Glutamatergic neuron (in vitro differentiated cells): Measurements from ENCODE around the gene TGM2. TPM values are rescaled to one million over a fixed set of nuclear protein-coding genes. Genes with fewer than 3 reads are reported as not detected.
A peak's percentile ranks its signal among the peaks of the same experiment; 100 is the strongest.

Experiments used
- DNase-seq: peaks from one replicate; pipeline ENCODE4 v3.0.0; 2022
- H3K27ac Mint-ChIP-seq: one replicate; pipeline ENCODE4 v1.8.0; 2020; ENCODE audit warnings: mild to moderate bottlenecking, mixed read lengths, inconsistent platforms; ENCODE audit not compliant: unreplicated experiment
- H3K27me3 Mint-ChIP-seq: one replicate; pipeline ENCODE4 v1.8.0; 2020; ENCODE audit warnings: mild to moderate bottlenecking, moderate library complexity, mixed read lengths, inconsistent platforms; ENCODE audit not compliant: unreplicated experiment
- H3K36me3 Mint-ChIP-seq: one replicate; pipeline ENCODE4 v1.8.0; 2020; ENCODE audit warnings: mild to moderate bottlenecking, mixed read lengths, inconsistent platforms; ENCODE audit not compliant: unreplicated experiment
- H3K4me1 Mint-ChIP-seq: one replicate; pipeline ENCODE4 v1.8.0; 2020; ENCODE audit warnings: mild to moderate bottlenecking, low read depth, mixed read lengths, inconsistent platforms; ENCODE audit not compliant: unreplicated experiment
- H3K4me3 Mint-ChIP-seq: one replicate; pipeline ENCODE4 v1.8.0; 2020; ENCODE audit warnings: mild to moderate bottlenecking, mixed read lengths, inconsistent platforms; ENCODE audit not compliant: unreplicated experiment
- H3K9me3 Mint-ChIP-seq: one replicate; pipeline ENCODE4 v1.8.0; 2020; ENCODE audit warnings: mild to moderate bottlenecking, moderate library complexity, mixed read lengths, inconsistent platforms; ENCODE audit not compliant: unreplicated experiment
- CTCF ChIP-seq: fragments of 200-600 bp; sonication (generic); IDR thresholded peaks from one replicate; pipeline ENCODE4 v1.5.0; 2021; ENCODE audit not compliant: partially characterized antibody, unreplicated experiment
- total RNA-seq: library from RNA; stranded (reverse); fragmentation: NEBNext Ultra II Directional; extraction: Animal tissue kit (Norgen Biotek cat#: 25700); gene quantifications from one replicate; pipeline ENCODE4 v1.2.1, GENCODE V29; 2021; ENCODE audit not compliant: unreplicated experiment

TGM2 gene
- total RNA-seq, 1 donor from 2014 or later = not detected

DNA sequence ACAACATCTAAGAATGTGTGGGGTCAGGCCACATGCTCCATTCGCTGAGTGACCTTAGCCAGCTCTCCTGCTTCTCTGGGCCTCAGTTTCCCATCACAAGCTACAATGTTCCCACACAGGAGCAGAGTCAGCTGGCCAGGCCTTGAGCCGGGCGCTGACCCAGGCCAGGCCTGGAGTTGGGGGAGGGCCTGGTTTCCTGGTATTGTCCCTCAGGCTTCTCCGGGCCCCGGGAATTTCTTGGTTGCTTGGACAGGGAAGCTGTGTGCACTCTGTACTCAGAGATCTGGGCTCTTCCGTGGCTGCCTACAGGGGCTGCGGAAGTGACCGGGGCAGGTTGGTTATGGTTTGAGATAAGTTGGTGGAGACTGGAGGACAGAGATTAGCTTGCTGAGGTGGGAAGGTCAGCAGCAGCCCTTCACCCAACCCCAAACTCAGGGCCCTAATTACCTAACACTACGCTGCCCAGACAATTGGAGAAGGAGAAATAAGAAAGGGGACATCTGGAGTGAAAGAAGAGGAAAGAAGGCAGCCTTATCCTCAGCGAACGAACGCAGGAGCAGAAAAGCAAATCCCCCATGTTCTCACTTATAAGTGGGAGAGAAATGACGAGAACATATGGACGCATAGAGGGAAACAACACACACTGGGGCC is 6.2 kb downstream of the TGM2 start:
- Mint-ChIP-seq H3K27ac (peak overlapping the region; percentile 5), H3K4me1 (peaks cover 6% of the 10 kb centered on the region), H3K27me3 (peaks cover 6% of the 10 kb centered on the region), H3K36me3 (no peaks in the 10 kb centered on the region), H3K4me3 (no peak overlapping the region), H3K9me3 (peaks cover 4% of the 10 kb centered on the region)
- DNase-seq = no peak
- TF ChIP-seq CTCF = no peak

DNA sequence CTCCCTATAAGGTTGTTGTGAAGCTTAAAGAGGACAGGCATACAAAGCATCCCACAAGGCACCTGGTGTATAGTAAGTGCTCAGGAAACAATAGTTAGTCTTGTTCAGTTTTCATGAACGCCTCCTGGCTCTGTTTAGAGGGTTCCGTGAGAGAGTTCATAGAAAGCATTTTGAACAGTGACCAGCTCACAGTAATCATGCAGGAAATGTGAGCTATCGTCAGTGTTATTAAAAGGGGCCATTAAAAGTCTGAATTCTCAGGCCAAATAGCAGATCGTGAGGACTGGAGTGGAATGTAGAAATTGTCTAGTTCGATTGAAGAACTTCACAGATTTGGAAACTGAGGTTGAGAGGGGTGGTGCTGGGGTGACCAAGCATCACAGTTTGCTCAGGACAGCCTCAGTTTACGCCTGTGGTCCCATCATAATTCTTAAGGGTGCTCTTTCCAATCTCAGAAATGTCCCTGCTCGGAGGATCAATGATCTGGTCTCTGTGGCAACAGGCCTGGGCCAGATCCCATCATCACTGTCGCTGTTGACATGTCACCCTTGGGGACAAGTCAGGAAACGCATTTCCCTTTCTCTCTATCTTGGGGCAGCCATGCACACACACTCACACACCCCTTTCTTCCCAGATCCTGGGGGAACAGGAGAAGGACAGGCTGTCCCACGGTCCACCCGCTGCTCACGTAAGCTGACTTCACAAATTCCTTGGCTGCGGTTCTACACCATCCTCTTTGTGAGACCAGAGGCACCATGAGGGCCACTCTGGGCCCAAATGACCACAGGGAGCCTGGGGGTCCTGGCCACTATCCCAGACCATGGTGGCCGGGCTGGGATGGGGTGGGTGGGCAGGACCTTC is 7.2 kb downstream of the TGM2 start:
- peaks cover 4% of the 10 kb centered on the region for H3K27me3 Mint-ChIP-seq
- no peak overlapping the region for H3K27ac Mint-ChIP-seq
- no peaks in the 10 kb centered on the region for H3K36me3 Mint-ChIP-seq
- peaks cover 6% of the 10 kb centered on the region for H3K4me1 Mint-ChIP-seq
- DNase-seq = no peak
- peaks cover 4% of the 10 kb centered on the region for H3K9me3 Mint-ChIP-seq
- H3K4me3 Mint-ChIP-seq = no peak overlapping the region
- TF ChIP-seq CTCF = no peak

DNA sequence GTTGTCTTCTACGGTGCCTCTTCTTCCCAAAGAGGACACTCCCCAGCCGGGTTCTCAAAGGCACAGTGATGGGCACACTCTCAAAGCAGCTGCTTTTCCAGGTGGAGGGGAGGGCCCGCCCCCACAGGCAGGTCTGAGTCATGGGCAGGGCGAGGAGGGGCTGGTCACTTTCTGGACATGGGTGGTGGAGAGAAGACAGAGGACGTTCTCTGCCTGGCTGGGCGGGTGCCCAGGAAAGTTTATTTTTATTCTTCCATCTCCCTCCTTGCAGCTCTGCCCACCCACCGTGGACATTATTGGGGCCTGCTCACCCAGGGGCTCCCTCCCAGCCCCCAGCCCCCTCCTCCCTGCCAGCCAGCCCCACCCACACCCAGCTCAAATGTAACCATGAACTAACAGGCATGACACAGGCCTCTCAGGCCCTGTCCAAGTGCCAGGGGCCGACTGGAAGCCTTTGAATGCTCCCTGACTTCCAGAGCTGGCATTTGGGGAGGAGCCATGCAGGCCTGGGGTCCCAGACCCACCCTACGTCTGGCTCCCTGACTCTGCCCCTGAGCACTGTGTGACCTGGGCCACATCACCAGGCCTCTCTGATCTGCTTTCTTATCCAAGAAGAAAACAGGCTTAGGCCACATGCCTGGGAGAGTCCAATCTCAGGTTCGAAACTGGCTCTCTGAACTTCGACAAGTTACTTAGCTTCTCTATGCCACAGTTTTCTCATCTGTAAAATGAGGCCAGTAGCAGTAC is 8.0 kb downstream of the TGM2 start:
- no peak overlapping the region for H3K4me3 Mint-ChIP-seq
- no peaks in the 10 kb centered on the region for H3K36me3 Mint-ChIP-seq
- H3K27me3 Mint-ChIP-seq = peaks cover 2% of the 10 kb centered on the region
- H3K4me1 Mint-ChIP-seq = peaks cover 6% of the 10 kb centered on the region
- peaks cover 2% of the 10 kb centered on the region for H3K9me3 Mint-ChIP-seq
- H3K27ac Mint-ChIP-seq = no peak overlapping the region
- TF ChIP-seq CTCF = no peak
- DNase-seq = no peak

- no peak for DNase-seq
- H3K36me3 Mint-ChIP-seq = no peaks in the 10 kb centered on the region
- peaks cover 11% of the 10 kb centered on the region for H3K4me1 Mint-ChIP-seq
- H3K4me3 Mint-ChIP-seq = no peak overlapping the region
- no peak overlapping the region for H3K27ac Mint-ChIP-seq
- peaks cover 2% of the 10 kb centered on the region for H3K9me3 Mint-ChIP-seq
- peaks cover 2% of the 10 kb centered on the region for H3K27me3 Mint-ChIP-seq
- no peak for TF ChIP-seq CTCF
Observed at GRCh38 chr20:38156280-38156679, 8.8 kb downstream of the TGM2 start.
